GM18505 (cell line): ENCODE data around the gene MISP3.

Source experiments
- ATAC-seq: cut with Tn5 transposase; IDR thresholded peaks from one replicate; pipeline ENCODE4 v1.9.1; 2021; ENCODE audit not compliant: unreplicated experiment
- POLR2A ChIP-seq: IDR thresholded peaks from 4 replicates; pipeline ENCODE4 v1.6.1; 2011; ENCODE audit warnings: borderline replicate concordance; ENCODE audit not compliant: insufficient read depth, insufficient read length; ENCODE audit errors: extremely low read depth

MISP3 gene

DNA sequence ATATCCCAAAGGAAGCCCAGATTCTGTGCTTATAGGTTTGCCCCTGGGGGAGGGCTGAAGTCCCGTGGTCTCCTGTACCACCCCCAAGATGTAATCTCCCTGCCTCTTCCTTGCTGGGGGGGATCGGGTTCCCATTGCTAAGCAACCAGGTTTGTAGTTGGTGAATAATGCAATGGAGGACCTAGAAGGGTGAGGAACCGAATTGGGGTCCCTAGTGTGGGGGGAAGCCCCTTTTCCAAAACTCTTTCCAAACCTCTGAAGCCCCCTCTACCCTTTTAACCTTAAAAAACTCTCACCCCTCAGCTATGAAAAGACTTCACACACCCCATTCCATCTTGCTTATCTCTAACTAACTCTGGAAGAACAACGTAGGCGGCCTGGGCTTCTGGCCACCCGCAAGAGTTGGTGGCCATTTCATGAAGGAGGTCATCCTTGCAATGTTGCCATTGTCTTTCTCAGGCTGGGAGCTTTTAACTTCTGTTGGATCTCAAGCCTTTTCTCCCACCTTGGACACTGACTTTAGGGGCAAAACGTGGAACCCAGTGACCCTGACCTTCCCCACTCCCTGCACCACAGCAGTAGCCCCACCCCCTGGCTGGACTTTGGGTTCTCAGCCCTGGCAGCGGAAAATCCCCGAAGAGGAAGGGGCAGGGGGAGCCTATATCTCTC is 11.4 kb upstream of the MISP3 start:
- TF ChIP-seq POLR2A: no peak
- ATAC-seq: no peak

GRCh38 chr19:14061751-14062557 is 10.6 kb upstream of the MISP3 start, which contains the start of gene PALM3:
PALM3 (minus strand) TSS chr19:14062076; CDS start chr19:14061980, 96 bp downstream.
- no peak for TF ChIP-seq POLR2A
- ATAC-seq: no peak

DNA sequence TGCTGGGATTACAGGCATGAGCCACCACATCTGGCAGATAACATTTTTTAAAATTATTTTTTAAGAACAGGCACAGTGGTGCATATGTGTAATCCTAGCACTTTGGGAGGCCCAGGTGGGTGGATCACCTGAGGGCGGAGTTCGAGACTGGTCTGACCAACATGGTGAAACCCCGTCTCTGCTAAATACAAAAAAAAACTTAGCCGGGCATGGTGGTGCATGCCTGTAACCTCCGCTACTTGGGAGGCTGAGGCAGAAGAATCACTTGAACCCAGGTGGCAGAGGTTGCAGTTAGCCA is 10.1 kb upstream of the MISP3 start:
- TF ChIP-seq POLR2A: no peak
- no peak for ATAC-seq

GRCh38 chr19:14063105-14063504 is 9.5 kb upstream of the MISP3 start:
- TF ChIP-seq POLR2A: no peak
- no peak for ATAC-seq

DNA sequence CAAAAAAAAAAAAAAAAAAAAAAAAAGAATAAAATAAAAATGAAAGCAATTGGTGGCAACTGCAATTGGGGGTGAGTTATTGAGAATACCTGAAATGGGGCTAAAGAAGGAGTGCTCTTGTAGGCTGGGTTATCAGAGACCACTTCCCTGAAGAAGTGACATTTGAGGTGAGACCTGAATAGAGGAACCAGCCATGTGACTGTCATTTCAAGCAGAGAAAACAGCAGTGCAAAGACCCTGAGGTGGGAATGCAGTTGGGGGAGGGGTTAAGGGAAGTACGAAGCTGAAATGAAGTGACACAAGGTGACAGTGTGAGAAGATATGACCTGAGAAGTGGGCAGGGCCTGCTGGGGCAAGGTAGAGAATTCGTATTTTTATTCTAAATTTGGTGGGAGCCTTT is 6.5 kb upstream of the MISP3 start:
- no peak for ATAC-seq

GRCh38 chr19:14070268-14071050 is 2.1 kb upstream of the MISP3 start:
- no peak for TF ChIP-seq POLR2A

More for the DNA sequence above, 6.5 kb upstream of the MISP3 start:
- no peak for TF ChIP-seq POLR2A

DNA sequence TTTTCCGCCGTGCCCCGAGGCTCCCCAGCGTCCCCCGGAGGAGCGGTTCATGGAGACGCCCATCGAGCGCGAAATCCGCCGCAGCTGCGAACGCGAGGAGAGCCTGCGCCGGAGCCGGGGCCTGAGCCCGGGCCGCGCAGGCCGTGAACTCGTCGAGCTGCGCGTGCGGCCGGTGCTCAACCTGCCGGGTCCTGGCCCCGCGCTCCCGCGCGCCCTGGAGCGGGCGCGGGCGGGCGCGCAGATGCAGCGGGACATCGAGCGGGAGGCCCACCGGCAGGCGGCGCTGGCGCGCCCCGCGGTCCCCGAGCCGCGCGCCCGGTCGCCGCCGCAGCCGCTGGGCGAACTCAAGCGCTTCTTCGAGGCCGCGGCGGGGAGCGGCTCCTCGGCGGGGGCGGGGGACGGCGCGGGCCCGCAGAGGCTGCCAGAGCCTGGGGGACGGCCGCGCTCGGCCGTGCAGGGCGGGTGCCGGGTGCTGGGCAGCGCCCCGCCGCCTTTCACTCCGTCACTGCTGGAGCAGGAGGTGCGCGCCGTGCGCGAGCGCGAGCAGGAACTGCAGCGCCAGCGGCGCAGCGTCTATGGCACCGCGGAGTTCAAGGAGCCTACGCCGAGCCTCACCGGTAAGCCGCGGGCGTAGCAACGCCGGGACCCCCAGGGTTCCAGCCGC is 807 bp downstream of the MISP3 start:
- peak; percentile 49 for ATAC-seq
- peak; percentile 35 for TF ChIP-seq POLR2A

More at GRCh38 chr19:14070268-14071050, 2.1 kb upstream of the MISP3 start:
- no peak for ATAC-seq

GRCh38 chr19:14073925-14074838 is 1.6 kb downstream of the MISP3 start:
- TF ChIP-seq POLR2A: no peak
- ATAC-seq: no peak

DNA sequence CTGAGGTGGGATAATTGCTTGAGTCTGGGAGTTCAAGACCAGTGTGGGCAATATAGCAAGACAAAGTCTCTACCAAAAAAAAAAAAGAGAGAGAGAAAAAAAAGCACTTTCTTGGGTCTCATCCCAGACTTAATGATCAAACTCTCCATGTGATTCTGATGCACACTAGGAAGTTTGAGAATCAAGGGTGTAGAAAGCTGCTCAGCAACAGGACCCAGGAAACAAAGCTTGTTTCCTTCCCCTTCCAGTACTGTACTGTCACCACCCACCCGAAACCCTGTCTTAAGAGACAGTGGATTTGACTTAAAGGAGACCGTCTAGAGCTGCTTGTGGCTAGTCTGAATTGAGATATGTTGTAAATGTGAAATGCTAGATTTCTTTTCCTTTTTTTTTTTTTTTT is 5.8 kb downstream of the MISP3 start:
- no peak for ATAC-seq
- TF ChIP-seq POLR2A: no peak

DNA sequence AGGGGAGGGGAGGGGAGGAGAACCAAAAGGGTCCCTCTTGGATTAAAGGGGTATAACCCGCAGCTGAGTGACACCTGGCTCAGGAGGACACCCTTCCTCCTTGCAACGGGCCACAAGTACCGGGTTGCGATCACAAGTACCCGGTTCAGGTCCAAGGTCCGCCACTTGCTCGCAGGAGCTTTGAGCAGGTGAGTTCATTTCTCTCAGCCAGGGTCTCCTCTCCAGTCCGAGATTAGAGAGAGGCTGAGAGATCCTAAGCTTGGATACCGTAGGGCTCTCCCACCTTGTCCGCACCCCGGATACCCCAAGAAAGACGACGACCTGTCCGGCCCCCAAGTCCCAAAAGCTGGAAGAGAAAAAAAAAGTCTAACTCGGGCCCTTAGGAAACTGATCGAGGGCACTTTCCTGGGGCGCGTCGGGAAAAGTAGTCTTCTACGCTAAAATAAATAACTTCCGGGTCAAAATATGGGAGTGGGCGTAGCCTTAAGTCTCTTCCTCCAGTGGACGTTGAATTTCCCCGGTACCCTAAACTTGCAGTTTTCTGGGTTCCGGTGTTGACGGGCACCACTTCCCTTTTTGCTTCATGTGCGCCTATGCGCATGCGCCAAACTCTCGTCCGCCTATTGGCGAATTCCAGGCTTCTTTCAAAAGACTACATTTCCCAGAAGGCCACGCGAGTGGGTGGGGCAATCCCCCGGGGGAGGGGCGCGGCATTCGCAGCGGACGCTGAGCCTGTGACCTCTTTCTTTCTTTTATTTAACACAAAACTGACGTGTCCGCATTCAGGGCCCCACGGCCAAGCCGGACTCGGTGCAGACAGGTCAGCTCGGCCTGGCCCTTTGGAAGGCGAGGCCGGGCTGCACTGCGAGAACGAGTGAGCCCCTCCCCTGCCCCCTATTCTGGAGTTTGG is 8.6 kb downstream of the MISP3 start:
- TF ChIP-seq POLR2A: peak; percentile 73
- peak; percentile 80 for ATAC-seq
